UCSD-AML1 (cell line): ENCODE results near the gene SAMSN1.
A peak's percentile ranks its signal among the peaks of the same experiment; 100 is the strongest.
"Not testable (repeated sequence)": the region's sequence is repeated elsewhere in the genome, so short reads cannot be mapped to it uniquely, and the experiment has no call there.

Experiments
- DNase-seq: peaks from one replicate; lab custom pipeline; 2025; ENCODE audit not compliant: unreplicated experiment; lab: John Stamatoyannopoulos, UW

The SAMSN1 gene

GRCh38 chr21:14531757-14532316 is 14.3 kb downstream of the SAMSN1 start:
- no peak for DNase-seq

GRCh38 chr21:14530592-14530991 is 15.5 kb downstream of the SAMSN1 start:
- no peak for DNase-seq

- no peak for DNase-seq
Observed at GRCh38 chr21:14528815-14529214, 17.3 kb downstream of the SAMSN1 start.

GRCh38 chr21:14527696-14528652 is 18.1 kb downstream of the SAMSN1 start:
- peak; percentile 7 for DNase-seq

- no peak for DNase-seq
Observed at GRCh38 chr21:14526836-14527695, 19.0 kb downstream of the SAMSN1 start.

GRCh38 chr21:14526199-14526598 is 19.9 kb downstream of the SAMSN1 start:
- DNase-seq, result no peak

GRCh38 chr21:14523234-14523633 is 22.9 kb downstream of the SAMSN1 start:
- DNase-seq, result peak; percentile 11

- DNase-seq, result peak; percentile 7
Observed at GRCh38 chr21:14522736-14523135, 23.4 kb downstream of the SAMSN1 start.

GRCh38 chr21:14520535-14520934 is 25.6 kb downstream of the SAMSN1 start:
- peak; percentile 58 for DNase-seq

- DNase-seq, result no peak
Observed at GRCh38 chr21:14519000-14519399, 27.1 kb downstream of the SAMSN1 start.

- no peak for DNase-seq
Observed at GRCh38 chr21:14513804-14514203, 32.3 kb downstream of the SAMSN1 start.

GRCh38 chr21:14506859-14507457 is 39.2 kb downstream of the SAMSN1 start:
- not testable (repeated sequence) for DNase-seq

- no peak for DNase-seq
Observed at GRCh38 chr21:14500873-14501272, 45.2 kb downstream of the SAMSN1 start.

- DNase-seq, result no peak
Observed at GRCh38 chr21:14499316-14499715, 46.8 kb downstream of the SAMSN1 start.

GRCh38 chr21:14497825-14498224 is 48.3 kb downstream of the SAMSN1 start:
- DNase-seq, result no peak

GRCh38 chr21:14495075-14495474 is 51.0 kb downstream of the SAMSN1 start:
- DNase-seq, result no peak

GRCh38 chr21:14494181-14494580 is 51.9 kb downstream of the SAMSN1 start:
- DNase-seq, result not testable (repeated sequence)

- DNase-seq, result no peak
Observed at GRCh38 chr21:14493731-14494130, 52.4 kb downstream of the SAMSN1 start.

- DNase-seq, result peak; percentile 9
Observed at GRCh38 chr21:14492931-14493330, 53.2 kb downstream of the SAMSN1 start.

GRCh38 chr21:14491269-14491681 is 54.8 kb downstream of the SAMSN1 start:
- no peak for DNase-seq

- no peak for DNase-seq
Observed at GRCh38 chr21:14488672-14489204, 57.4 kb downstream of the SAMSN1 start.
